IMR-90 (cell line): ENCODE data around the gene TANGO2. TPM values are rescaled to one million over a fixed set of nuclear protein-coding genes. Genes with fewer than 3 reads are reported as not detected.

Experiments used
- ATAC-seq: fragments of 200-7000 bp; cut with Tn5 transposase; 2 replicates; pipeline ENCODE4 v1.9.1; 2020; ENCODE audit warnings: low read depth, mild to moderate bottlenecking, moderate library complexity
- BruUV-seq: library from RNA; stranded (reverse); fragments of 400-500 nt; replicated peaks from 2 replicates; lab custom pipeline; 2021; lab: Mats Ljungman, UMichigan
- CTCF ChIA-PET: fragments of 300-600 bp; formaldehyde crosslinking; extraction: SDS; loops from one replicate; lab custom pipeline; 2021; ENCODE audit warnings: antibody characterized with exemption; lab: Yijun Ruan, JAX
- POLR2A ChIA-PET: fragments of 300-600 bp; sonication (Branson Sonifier 250); formaldehyde crosslinking; loops from one replicate; lab custom pipeline; 2022; ENCODE audit warnings: antibody characterized with exemption; ENCODE audit not compliant: unreplicated experiment; lab: Charles Lee
- DNase-seq: peaks from one replicate; pipeline ENCODE4 v3.0.0; 2013
- H2AFZ ChIP-seq: replicated peaks from 2 replicates; pipeline ENCODE3; 2013; ENCODE audit warnings: low read length, mild to moderate bottlenecking; ENCODE audit not compliant: poor library complexity
- H2AK5ac ChIP-seq: 2 replicates; pipeline ENCODE4 v1.6.1; 2013; ENCODE audit warnings: low read depth, low read length, inconsistent platforms
- H2AK9ac ChIP-seq: replicated peaks from 2 replicates; pipeline ENCODE3; 2013; ENCODE audit warnings: mild to moderate bottlenecking, low read depth, low read length, moderate library complexity; ENCODE audit not compliant: poor library complexity
- H2BK120ac ChIP-seq: 2 replicates; pipeline ENCODE4 v1.6.1; 2013; ENCODE audit warnings: low read depth, low read length, inconsistent platforms
- H2BK15ac ChIP-seq: 3 replicates; pipeline ENCODE4 v1.6.1; 2013; ENCODE audit warnings: low read depth, low read length, inconsistent platforms
- H2BK20ac ChIP-seq: 2 replicates; pipeline ENCODE4 v1.6.1; 2013; ENCODE audit warnings: low read depth, mild to moderate bottlenecking, inconsistent platforms, low read length, moderate library complexity
- H2BK5ac ChIP-seq: 2 replicates; pipeline ENCODE4 v1.6.1; 2013; ENCODE audit warnings: mild to moderate bottlenecking, low read depth, low read length, inconsistent platforms; ENCODE audit not compliant: poor library complexity, severe bottlenecking
- H3K14ac ChIP-seq: replicated peaks from 2 replicates; pipeline ENCODE4 v1.6.1; 2013; ENCODE audit warnings: low read depth, low read length, inconsistent platforms
- H3K18ac ChIP-seq: 2 replicates; pipeline ENCODE4 v1.6.1; 2013; ENCODE audit warnings: low read depth, low read length, control low read depth
- H3K23ac ChIP-seq: 2 replicates; pipeline ENCODE4 v1.6.1; 2013; ENCODE audit warnings: low read depth, low read length, inconsistent platforms
- H3K27ac ChIP-seq: 2 replicates; pipeline ENCODE4 v1.5.1; 2013; ENCODE audit warnings: mild to moderate bottlenecking, control low read depth, low read length; ENCODE audit not compliant: insufficient read depth
- H3K27me3 ChIP-seq: 2 replicates; pipeline ENCODE4 v1.6.1; 2013; ENCODE audit warnings: low read length; ENCODE audit not compliant: control insufficient read depth, insufficient read depth
- H3K36me3 ChIP-seq: 2 replicates; pipeline ENCODE4 v1.6.1; 2013; ENCODE audit warnings: low read length, mixed read lengths; ENCODE audit not compliant: control insufficient read depth, insufficient read depth
- H3K4ac ChIP-seq: 2 replicates; pipeline ENCODE4 v1.6.1; 2013; ENCODE audit warnings: low read depth, low read length, inconsistent platforms
- H3K4me1 ChIP-seq: 2 replicates; pipeline ENCODE4 v1.6.1; 2013; ENCODE audit warnings: low read length, mixed read lengths; ENCODE audit not compliant: control insufficient read depth, insufficient read depth
- H3K4me2 ChIP-seq: 2 replicates; pipeline ENCODE4 v1.6.1; 2013; ENCODE audit warnings: low read depth, mild to moderate bottlenecking, control low read depth, low read length, moderate library complexity
- H3K4me3 ChIP-seq: 2 replicates; pipeline ENCODE4 v1.5.1; 2013; ENCODE audit warnings: low read depth, mild to moderate bottlenecking, control low read depth, low read length, moderate library complexity; ENCODE audit not compliant: insufficient read depth
- H3K56ac ChIP-seq: 2 replicates; pipeline ENCODE4 v1.6.1; 2013; ENCODE audit warnings: low read length, inconsistent platforms; ENCODE audit not compliant: insufficient read depth; ENCODE audit errors: extremely low read depth
- H3K79me1 ChIP-seq, 2 experiments: 2 replicates each; pipeline ENCODE4 v1.6.1; 2013; ENCODE audit warnings: low read length in 2 of 2, inconsistent platforms in 1 of 2, low read depth in 1 of 2
- H3K9ac ChIP-seq: 2 replicates; pipeline ENCODE4 v1.6.1; 2013; ENCODE audit warnings: low read depth, low read length, control low read depth
- H3K9me1 ChIP-seq: 2 replicates; pipeline ENCODE4 v1.6.1; 2013; ENCODE audit warnings: low read length, inconsistent platforms; ENCODE audit not compliant: insufficient read depth
- H3K9me3 ChIP-seq: 2 replicates; pipeline ENCODE4 v1.6.1; 2013; ENCODE audit warnings: low read length; ENCODE audit not compliant: control insufficient read depth, insufficient read depth
- H4K20me1 ChIP-seq: 2 replicates; pipeline ENCODE4 v1.6.1; 2013; ENCODE audit warnings: low read length, inconsistent platforms; ENCODE audit not compliant: insufficient read depth
- H4K5ac ChIP-seq: 2 replicates; pipeline ENCODE4 v1.6.1; 2013; ENCODE audit warnings: mild to moderate bottlenecking, low read depth, low read length, control low read depth
- H4K8ac ChIP-seq, 2 experiments: 2 replicates each; pipeline ENCODE4 v1.6.1; 2013; ENCODE audit warnings: low read depth in 2 of 2, low read length in 2 of 2, control low read depth in 1 of 2, inconsistent platforms in 1 of 2
- H4K91ac ChIP-seq: 2 replicates; pipeline ENCODE4 v1.6.1; 2013; ENCODE audit warnings: low read depth, low read length, inconsistent platforms; ENCODE audit not compliant: insufficient read depth
- BHLHE40 ChIP-seq: fragments of 150-350 bp; IDR thresholded peaks from 2 replicates; pipeline ENCODE4 v1.6.1; 2016; ENCODE audit warnings: mild to moderate bottlenecking, low read depth, low read length
- WGBS, 2 experiments: methylation state at CpG; one replicate each; pipeline versions ENCODE4 v1.1.5 to v1.1.7; 2013; ENCODE audit warnings: missing lambda C conversion rate in 2 of 2; ENCODE audit not compliant: insufficient read length in 1 of 2; ENCODE audit errors: extremely low coverage in 2 of 2; 5-methylcytosine and 5-hydroxymethylcytosine counted together
- dilution Hi-C: fragments of 300-500 bp; cut with HindIII; formaldehyde crosslinking; loops from one replicate; pipeline ENCODE4 v1.14.3; 2018; ENCODE audit warnings: low sequenced_read_pairs; ENCODE audit not compliant: unreplicated experiment
- in situ Hi-C: fragments of 300-500 bp; cut with MboI; formaldehyde crosslinking; loops from 3 replicates; pipeline ENCODE4 v1.14.3; 2019; ENCODE audit warnings: low sequenced_read_pairs, inconsistent platforms, mixed read lengths
- intact Hi-C: fragments of 100-400 bp; cut with micrococcal nuclease; formaldehyde crosslinking; loops from 2 replicates; pipeline ENCODE4 v1.10.0; 2022
- polyA plus RNA-seq, 3 experiments: library from polyadenylated mRNA; depleted of rRNA; stranded (reverse); fragments of >200 nt; gene quantifications; 2 replicates each; pipeline ENCODE4 v1.2.3, GENCODE V29; 2012; ENCODE audit warnings: low replicate concordance in 1 of 3
- total RNA-seq: library from RNA; depleted of rRNA; stranded (reverse); fragments of >200 nt; gene quantifications from 2 replicates; pipeline ENCODE4 v1.2.3, GENCODE V29; 2012
- TF ChIP-seq, protein P1 (sequence below): fragments of 150-350 bp; IDR thresholded peaks from 2 replicates; pipeline ENCODE4 v1.6.1; 2017; ENCODE audit warnings: mild to moderate bottlenecking, antibody characterized with exemption, low read length, low read depth

TANGO2 gene
- total and polyA plus RNA-seq, 2 of the 4 experiments (the other 2 are of a cell fraction): 45.1 to 75.1 TPM

DNA sequence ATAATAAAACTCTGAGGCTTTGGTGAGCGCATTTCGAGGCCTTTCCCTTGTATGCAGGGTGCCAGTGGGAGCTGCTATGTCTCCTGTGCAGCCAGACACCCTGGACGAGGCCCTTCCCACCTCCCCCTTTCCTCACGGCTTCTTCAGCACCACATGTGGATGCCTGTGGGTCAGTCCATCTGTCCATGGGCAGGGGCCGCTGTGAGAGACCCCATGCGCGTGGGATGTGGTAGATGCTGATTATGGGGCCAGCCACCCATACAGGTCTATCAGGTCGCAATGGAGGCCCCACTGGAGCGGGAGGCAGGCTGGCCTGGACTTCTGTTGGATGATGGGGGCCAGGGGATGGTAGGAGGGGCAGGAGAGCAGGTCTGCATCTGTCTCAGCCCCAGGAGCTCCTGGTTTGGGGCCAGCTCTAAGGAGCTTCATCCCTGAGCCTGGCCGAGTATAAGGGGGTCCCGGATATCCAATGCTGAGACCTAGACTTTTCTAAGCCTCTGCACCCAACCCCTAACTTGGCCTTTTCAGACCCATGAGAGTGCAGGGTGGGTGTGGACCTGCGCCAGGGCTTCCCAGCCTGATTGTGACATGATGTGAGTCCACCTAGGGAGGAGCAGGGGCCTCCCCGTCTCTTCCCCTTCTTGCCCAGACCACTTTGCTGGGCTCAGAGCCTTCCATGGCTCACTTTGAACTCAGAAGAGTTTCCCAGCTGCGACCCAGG lies 45.1 kb downstream of the TANGO2 start:
- DNase-seq: no peak
- Histone ChIP-seq H3K9ac (no peak overlapping the region), H2AFZ (no peak overlapping the region), H2BK5ac (no peak overlapping the region), H3K4me1 (no peaks in the 10 kb centered on the region), H3K79me1 (0 out of 4 replicates have a peak, but pooled peaks cover 0 to under 1% of the 10 kb centered on the region in 2 experiments), H4K5ac (no peak overlapping the region), H3K4me3 (no peak overlapping the region), H3K9me1 (peaks cover 9% of the 10 kb centered on the region), H4K20me1 (no peaks in the 10 kb centered on the region; the same call in 1 of the 2 replicates), H3K36me3 (peaks cover 28% of the 10 kb centered on the region), H2BK120ac (no peak overlapping the region), H3K9me3 (no peaks in the 10 kb centered on the region), H3K14ac (no peak overlapping the region), H3K4me2 (no peak overlapping the region), H2AK5ac (no peak overlapping the region), H3K56ac (no peak overlapping the region), H3K27ac (no peak overlapping the region), H3K4ac (no peak overlapping the region), H2BK20ac (no peak overlapping the region), H4K8ac (no peak overlapping the region), H4K91ac (no peak overlapping the region), H3K23ac (no peak overlapping the region), H3K27me3 (no peaks in the 10 kb centered on the region), H2BK15ac (no peak overlapping the region), H2AK9ac (peak overlapping the region; percentile 28), H3K18ac (no peak overlapping the region)
- in situ Hi-C loops (no loop called here), intact Hi-C loops (no loop called here), dilution Hi-C loops (no loop called here)
- no TSS peak for BruUV-seq
- ATAC-seq: no peak
- TF ChIP-seq, protein P1, sequence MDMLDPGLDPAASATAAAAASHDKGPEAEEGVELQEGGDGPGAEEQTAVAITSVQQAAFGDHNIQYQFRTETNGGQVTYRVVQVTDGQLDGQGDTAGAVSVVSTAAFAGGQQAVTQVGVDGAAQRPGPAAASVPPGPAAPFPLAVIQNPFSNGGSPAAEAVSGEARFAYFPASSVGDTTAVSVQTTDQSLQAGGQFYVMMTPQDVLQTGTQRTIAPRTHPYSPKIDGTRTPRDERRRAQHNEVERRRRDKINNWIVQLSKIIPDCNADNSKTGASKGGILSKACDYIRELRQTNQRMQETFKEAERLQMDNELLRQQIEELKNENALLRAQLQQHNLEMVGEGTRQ: no peak
- TF ChIP-seq BHLHE40: no peak
- ChIA-PET CTCF (interaction anchor here (0.6 kb wide), 1 partner anchor 16 kb away, joined by 4 read pairs; no protein-coding TSS in a partner anchor), POLR2A (no interaction called here)
- 88% methylated on average over 1 of the region's 14 CpGs; no CpG with 5 or more reads in 1 of the 2 experiments for WGBS, 2 experiments
